GM19239 (cell line): ENCODE measurements around the gene CD79B.
A peak's percentile ranks its signal among the peaks of the same experiment; 100 is the strongest.

Source experiments
- DNase-seq: peaks from one replicate; pipeline ENCODE4 v3.0.0; 2011; ENCODE audit warnings: low spot score; ENCODE audit not compliant: insufficient read length
- FAIRE-seq: peaks from 2 replicates; lab custom pipeline; 2011; peaks lifted over from hg19 to GRCh38; lab: Jason Lieb, UNC

The CD79B gene

GRCh38 chr17:63955232-63955631 lies 23.1 kb upstream of the CD79B start:
- no peak for DNase-seq
- FAIRE-seq, result no peak

DNA sequence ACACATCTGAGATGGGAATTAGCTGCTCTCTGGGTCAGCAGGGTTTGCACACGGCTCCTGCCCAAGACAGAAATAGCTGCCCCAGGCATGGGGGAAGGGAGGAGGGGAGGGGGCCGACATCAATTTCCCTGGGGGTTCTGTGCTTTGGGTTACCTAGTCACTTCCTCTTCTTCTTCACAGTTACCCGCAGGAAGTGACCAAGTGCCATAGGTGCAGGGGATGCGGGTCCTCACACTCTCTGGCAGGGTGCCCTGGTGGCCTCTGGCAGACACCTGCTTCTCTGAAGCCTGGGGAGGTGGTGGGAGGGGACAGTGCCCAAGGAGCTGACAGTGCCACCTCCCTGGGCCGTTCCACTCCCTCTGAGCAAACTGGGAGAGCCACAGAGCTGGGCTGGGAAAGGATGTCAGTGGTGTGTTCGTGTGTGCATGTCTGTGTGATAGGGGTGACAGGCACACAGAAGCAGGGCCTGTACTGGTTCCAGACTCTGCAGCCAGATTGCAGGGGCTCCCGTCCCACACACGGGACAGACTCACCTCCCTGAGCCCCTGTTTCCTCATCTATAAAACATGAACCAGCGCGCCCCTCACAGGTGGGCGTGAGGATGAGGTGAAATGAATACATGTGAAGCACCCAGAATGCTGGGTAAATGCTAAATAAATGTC lies 22.4 kb upstream of the CD79B start:
- DNase-seq (peak; percentile 60), FAIRE-seq (peak; percentile 58)

- FAIRE-seq (no peak), DNase-seq (peak; percentile 40)
Observed at GRCh38 chr17:63950940-63951907, 19.1 kb upstream of the CD79B start.

DNA sequence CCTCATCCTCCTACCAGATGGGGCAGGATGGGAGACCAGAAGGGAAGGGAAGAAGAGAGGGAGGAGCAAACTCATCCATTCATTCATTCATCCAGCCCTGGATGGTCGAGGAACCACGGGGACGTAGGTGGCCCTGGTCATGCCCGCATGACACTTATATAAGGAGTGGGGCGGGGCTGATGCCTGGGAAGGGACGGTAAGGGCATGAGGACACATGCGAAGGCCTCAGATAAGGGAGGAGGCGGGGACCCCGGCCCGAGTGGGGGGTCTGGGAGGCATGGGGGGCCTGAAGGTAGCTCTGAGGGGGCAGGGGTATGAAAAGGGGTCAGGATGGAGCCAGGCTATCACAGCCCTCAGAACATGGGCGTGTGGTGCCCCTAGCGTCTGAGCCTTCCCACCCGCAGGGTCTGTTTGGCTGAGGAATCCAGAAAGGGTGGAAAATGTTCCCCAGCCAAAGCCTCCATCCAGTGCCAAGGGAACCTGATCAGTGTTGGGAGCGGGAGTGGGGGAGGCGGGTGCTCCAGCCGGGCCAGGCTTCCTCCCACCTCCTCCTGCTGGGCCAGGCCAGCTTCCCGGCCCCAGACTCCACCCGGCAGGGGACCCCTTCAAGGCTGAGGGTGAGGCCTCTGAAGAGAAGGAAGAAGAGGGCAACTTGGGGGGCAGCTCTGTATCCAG lies 17.6 kb upstream of the CD79B start:
- no peak for FAIRE-seq
- no peak for DNase-seq

DNA sequence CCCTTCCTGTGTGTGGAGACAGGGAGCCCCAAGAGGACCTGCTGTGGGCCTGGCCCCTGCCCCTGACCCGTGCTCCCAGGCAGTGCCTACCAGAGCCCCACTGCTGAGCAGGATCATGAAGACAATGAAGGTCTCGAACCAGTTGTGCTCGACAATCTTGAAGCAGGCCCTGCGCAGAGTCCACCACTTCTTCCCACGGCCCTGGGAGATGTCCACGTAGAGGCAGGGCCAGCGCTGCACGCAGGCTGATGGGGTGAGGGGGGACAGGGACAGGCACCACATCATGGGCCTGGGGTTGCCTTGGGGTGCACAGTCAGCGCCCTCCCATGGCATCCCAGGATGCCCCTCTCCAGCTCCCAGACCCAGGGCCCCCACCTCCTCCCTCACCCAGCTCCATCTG lies 16.4 kb upstream of the CD79B start:
- DNase-seq, result no peak
- FAIRE-seq, result no peak

GRCh38 chr17:63947711-63948330 lies 15.7 kb upstream of the CD79B start:
- no peak for DNase-seq
- FAIRE-seq, result no peak

DNA sequence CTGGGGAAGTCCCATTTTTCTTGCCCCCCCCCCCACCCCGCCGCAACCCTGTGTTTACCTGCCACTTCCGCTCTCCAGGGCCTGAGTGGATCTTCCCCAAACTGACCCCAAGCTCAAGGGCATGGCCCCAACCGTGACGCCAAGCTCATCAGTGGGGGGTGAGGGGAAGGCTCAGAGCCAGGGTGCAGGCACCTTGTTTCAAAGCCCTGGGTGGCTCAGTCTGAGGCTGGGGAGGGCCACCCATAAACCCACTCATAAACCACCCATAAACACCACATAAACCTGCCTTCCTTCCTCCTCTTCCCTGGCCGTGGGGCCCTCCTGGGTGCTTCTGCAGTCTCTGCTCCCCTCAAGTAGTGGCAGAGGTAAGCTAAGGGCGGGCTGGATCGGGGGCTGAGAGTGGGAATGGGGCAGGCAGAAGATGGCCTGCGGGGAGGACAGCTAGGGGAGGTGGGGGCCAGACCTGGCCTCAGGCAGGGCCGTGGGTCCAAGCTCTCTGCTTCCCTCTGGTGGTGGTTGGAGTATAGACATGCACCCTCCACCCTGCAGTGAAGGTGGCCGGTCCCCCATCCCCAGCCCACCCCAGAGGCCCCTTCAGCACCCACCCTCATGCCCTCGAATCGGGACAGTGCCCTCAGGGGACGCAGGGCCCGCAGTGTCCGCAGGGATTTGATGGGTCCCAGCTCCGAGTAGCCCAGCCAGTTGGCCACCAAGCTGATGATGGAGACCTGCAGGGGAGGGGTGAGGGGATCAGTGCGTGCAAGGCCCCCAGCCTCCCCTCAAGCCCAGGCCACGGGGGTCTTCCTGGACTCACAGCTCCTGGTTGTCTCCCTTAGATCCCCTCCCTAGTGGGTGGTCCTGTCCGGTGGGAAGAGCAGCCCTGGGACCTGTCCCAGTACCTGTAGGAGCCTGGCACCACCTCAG lies 14.6 kb upstream of the CD79B start:
- DNase-seq, result peak; percentile 92
- peak; percentile 93 for FAIRE-seq

DNA sequence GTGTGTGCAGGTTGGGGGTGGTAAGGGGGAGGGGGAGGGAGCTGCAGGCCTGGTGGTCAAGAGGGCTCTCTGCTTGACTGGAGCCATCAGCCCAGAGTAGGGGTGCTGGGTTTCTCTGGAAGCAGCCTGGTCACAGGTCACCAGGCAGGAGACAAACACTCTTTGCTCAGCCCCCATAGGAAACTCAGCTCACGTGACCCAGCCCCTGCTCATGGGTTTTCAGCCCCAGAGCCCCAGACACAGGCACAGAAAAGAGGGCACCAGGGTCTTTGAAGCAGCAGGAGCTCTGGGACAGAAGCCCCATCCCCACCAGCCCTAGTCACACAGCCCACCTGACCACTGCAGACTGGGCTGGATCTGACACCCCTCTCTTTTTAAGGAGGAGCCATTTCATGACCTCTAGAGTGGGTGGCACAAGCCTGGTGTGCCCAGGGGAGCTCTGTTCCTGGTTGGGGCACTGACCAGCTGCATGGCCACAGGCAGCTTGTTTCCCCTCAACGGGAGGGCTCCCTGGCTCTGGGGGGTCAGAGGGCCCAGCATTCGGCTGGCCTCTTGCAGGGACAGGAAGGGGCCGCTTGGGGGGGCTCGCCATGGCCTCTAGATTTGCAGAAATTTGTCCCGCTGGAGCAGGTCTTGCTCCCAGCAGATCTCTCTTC lies 13.8 kb upstream of the CD79B start:
- FAIRE-seq, result peak; percentile 85
- peak; percentile 72 for DNase-seq

DNA sequence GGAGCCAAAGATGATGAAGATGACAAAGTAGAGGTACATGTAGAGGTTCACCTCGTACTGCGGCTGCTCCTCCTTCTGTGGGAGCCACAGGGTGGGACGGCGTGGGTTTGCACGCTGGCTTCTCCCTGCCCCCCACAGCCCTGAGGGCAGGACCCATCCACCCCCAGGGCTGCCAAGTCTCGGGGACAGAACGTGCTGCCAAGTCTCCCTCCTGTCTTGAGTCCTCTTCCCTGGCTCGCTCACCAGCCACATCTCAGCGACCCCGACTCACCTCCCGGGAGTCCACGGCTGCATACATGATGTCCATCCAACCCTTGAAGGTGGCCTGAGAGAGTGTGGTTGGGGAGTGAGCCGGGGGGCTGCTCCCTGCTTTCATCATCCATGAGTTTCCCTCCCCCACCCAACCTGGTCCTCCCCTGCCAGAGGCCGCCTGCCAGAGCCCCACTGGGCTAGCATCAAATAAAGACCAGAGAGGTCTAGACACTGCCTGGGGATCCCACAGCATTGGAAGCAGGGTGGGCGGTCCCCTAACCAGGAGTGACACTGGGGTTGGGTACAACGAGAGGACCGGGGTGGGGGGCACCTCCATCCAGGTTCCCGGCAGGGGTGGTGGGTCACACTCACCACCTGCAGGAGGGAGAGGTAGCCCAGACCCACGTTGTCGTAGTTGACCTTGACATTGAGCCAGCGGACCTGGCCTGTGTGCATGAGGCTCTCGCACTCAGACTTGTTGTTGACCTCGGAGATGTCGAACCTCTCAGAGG lies 12.8 kb upstream of the CD79B start:
- FAIRE-seq (no peak), DNase-seq (no peak)

- FAIRE-seq (no peak), DNase-seq (no peak)
Observed at GRCh38 chr17:63943745-63944144, 11.6 kb upstream of the CD79B start.

DNA sequence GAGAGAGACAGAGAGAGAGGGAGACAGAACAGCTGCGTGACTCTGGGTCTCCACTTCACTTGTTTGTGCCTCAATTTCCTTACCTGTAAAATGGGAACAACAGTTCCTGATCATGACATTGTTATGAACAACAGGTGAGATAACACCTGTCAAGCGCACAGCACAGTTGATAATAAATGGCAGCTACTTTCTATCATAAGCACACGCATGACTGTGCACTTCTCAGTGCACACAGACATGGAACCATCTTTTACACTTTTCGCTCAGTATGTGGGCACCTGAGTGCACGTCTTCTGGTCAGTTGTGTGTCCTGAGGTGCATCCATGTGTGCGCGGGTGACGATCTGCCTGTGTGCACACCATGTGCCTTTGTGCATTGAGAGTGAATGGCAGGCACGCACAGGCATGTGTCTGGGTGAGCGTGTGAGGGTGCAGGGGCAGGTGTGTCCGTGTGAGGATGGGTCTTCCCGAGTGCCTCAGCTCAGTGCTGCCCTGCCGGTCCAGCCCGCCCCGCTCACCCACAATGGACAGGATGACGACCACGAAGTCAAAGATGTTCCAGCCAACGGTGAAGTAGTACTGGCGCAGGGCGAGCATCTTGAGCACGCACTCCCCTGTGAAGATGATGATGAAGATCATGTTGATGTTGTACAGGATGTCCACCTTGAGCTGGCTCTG lies 10.3 kb upstream of the CD79B start:
- FAIRE-seq, result no peak
- no peak for DNase-seq

DNA sequence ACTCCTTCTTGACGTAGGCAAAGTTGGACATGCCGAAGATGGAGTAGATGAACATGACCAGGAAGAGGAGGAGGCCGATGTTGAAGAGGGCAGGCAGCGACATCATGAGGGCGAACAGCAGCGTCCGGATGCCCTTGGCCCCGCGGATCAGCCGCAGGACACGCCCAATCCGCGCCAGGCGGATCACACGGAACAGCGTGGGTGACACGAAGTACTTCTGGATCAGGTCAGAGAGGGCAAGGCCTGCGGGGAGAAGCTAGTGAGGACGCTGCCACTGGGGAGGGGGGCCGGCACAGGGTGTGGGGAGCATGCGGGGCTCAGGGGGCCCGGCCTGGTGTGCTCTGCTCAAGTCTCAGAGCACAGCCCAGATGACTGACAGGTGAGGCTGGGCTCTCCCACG lies 9.6 kb upstream of the CD79B start:
- DNase-seq (no peak), FAIRE-seq (no peak)

- DNase-seq (no peak), FAIRE-seq (no peak)
Observed at GRCh38 chr17:63941162-63941561, 9.0 kb upstream of the CD79B start.

- DNase-seq (no peak), FAIRE-seq (no peak)
Observed at GRCh38 chr17:63940584-63940983, 8.5 kb upstream of the CD79B start.

DNA sequence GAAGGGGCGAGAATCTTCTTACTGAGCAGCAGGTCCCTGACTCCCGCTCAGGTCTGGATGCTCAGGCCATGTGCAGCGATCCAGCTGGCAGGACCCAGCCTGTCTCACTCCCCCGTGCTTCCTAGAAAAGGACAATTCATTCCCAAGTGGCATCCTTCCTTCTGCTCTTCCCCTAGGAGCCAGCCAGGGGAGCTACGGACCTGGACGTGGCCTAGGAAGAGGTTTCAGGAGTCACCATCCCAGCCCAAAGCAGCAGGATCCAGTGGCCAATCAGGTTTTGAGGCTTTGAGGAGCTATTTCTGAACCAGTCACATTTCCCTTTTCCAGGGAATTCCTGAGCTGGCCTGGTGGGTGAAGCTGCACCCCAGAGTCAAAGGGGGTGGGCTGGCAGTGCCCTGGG lies 7.8 kb upstream of the CD79B start:
- DNase-seq, result no peak
- FAIRE-seq, result no peak

DNA sequence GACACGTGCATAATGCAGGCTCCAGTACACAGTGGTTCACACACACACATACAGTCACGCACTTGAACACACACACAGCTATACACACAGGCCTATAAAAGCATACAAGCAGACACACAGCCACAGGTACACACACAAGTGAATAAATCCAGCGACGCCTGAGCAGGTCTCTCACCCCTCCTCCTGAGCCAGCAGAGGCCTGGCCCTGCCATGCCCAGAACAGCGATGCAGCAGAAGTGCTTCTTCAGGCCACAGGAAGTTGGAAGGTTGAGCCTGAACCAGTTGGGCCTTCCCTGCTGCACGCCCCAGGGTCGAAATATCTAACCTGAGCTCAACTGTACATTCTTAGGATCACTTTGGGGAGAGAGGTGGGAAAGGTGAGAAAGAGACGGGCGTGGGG lies 7.3 kb upstream of the CD79B start:
- no peak for DNase-seq
- no peak for FAIRE-seq

- FAIRE-seq (no peak), DNase-seq (no peak)
Observed at GRCh38 chr17:63937920-63938319, 5.8 kb upstream of the CD79B start.

DNA sequence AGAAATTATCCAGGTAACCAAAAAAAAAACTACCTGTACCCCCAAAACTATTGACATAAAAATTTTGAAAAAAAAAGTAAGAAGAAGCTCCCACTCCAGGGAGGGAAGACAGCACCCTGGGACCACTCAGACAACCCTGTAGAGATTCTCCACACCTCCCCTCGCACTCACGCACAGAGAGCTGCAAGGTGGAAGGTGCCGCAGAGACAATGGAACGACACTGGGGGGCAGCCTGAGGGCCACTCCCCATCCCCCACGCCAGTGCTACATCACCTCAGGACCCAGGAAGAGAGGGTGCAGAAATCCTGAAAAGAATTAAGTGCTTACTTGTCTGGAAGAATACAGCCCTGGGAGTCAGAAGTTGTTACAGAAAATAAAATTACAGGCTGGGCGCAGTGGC lies 5.2 kb upstream of the CD79B start:
- no peak for DNase-seq
- FAIRE-seq, result no peak
